HepG2 (cell line): Measurements from ENCODE around the gene COA5. TPM values are rescaled to one million over a fixed set of nuclear protein-coding genes. Genes with fewer than 3 reads are reported as not detected.

ENCODE experiments used
- ADNP ChIP-seq: sonication (generic); formaldehyde crosslinking; IDR thresholded peaks from 2 replicates; pipeline ENCODE4 v1.4.0; 2020; ENCODE audit warnings: missing genetic modification reagents
- AHDC1 ChIP-seq: sonication (generic); formaldehyde crosslinking; IDR thresholded peaks from 2 replicates; pipeline ENCODE4 v1.5.1; 2020; ENCODE audit warnings: mild to moderate bottlenecking, missing genetic modification reagents, borderline replicate concordance
- CTCF ChIP-seq: sonication (generic); formaldehyde crosslinking; IDR thresholded peaks from 2 replicates; pipeline ENCODE4 v1.5.0; 2020; ENCODE audit warnings: mild to moderate bottlenecking, missing genetic modification reagents, moderate library complexity
- E2F2 ChIP-seq: sonication (generic); formaldehyde crosslinking; IDR thresholded peaks from 2 replicates; pipeline ENCODE4 v1.4.0; 2020; ENCODE audit warnings: missing genetic modification reagents, borderline replicate concordance
- GATA4 ChIP-seq: sonication (generic); IDR thresholded peaks from 2 replicates; pipeline ENCODE4 v1.6.1; 2016; ENCODE audit warnings: antibody characterized with exemption, low read depth, borderline replicate concordance
- JUND ChIP-seq: sonication (generic); formaldehyde crosslinking; IDR thresholded peaks from 2 replicates; pipeline ENCODE4 v1.8.0; 2022; ENCODE audit warnings: mild to moderate bottlenecking, missing genetic modification reagents
- NFKB2 ChIP-seq: sonication (generic); formaldehyde crosslinking; IDR thresholded peaks from 2 replicates; pipeline ENCODE4 v1.4.0; 2020; ENCODE audit warnings: missing genetic modification reagents, borderline replicate concordance
- TFDP1 ChIP-seq: IDR thresholded peaks from 2 replicates; pipeline ENCODE4 v1.6.1; 2016; ENCODE audit warnings: missing compliant biosample characterization, missing genetic modification reagents, borderline replicate concordance
- ZC3H4 ChIP-seq: sonication (generic); formaldehyde crosslinking; IDR thresholded peaks from 2 replicates; pipeline ENCODE4 v1.4.0; 2020; ENCODE audit warnings: missing genetic modification reagents, borderline replicate concordance
- ZMYM2 ChIP-seq: sonication (generic); formaldehyde crosslinking; IDR thresholded peaks from 2 replicates; pipeline ENCODE4 v1.8.0; 2022; ENCODE audit warnings: mild to moderate bottlenecking, missing genetic modification reagents
- ZNF17 ChIP-seq: sonication (generic); formaldehyde crosslinking; IDR thresholded peaks from 2 replicates; pipeline ENCODE4 v1.5.0; 2020; ENCODE audit warnings: mild to moderate bottlenecking, missing genetic modification reagents
- ZNF546 ChIP-seq: sonication (generic); formaldehyde crosslinking; conservative IDR thresholded peaks from 2 replicates; pipeline ENCODE4 v1.8.1; 2023; ENCODE audit warnings: mild to moderate bottlenecking, missing genetic modification reagents
- ZNF629 ChIP-seq: sonication (generic); formaldehyde crosslinking; conservative IDR thresholded peaks from 2 replicates; pipeline ENCODE4 v1.5.0; 2020; ENCODE audit warnings: missing genetic modification reagents
- ZNF772 ChIP-seq: sonication (generic); formaldehyde crosslinking; IDR thresholded peaks from 2 replicates; pipeline ENCODE4 v1.5.0; 2020; ENCODE audit warnings: mild to moderate bottlenecking, missing genetic modification reagents
- ZNF883 ChIP-seq: sonication (generic); formaldehyde crosslinking; IDR thresholded peaks from 2 replicates; pipeline ENCODE4 v1.5.1; 2020; ENCODE audit warnings: mild to moderate bottlenecking, missing genetic modification reagents; ENCODE audit errors: not compliant biosample characterization
- polyA plus RNA-seq, 8 experiments: library from polyadenylated mRNA; depleted of rRNA in 3 of 8; stranded (reverse) in 7 of 8; unstranded in 1 of 8; fragments of >200 nt; fragmentation: Illumina TruSeq in 4 of 8; extraction: Trizol in 4 of 8; gene quantifications; 2 replicates each; pipeline versions ENCODE4 v1.2.1 to v1.2.3, GENCODE V29; 2011 to 2016; ENCODE audit warnings: low read depth in 4 of 8, missing spikeins in 1 of 8, mixed read lengths in 1 of 8; ENCODE audit not compliant: insufficient read depth in 1 of 8
- total RNA-seq, 5 experiments: library from RNA; depleted of rRNA; stranded (reverse); fragments of >200 nt; fragmentation: Illumina TruSeq; extraction: Trizol; gene quantifications; 2 replicates each; pipeline ENCODE4 v1.2.3, GENCODE V29; 2016; ENCODE audit warnings: low read depth in 1 of 5
- TF ChIP-seq, protein P1 (sequence below): sonication (generic); formaldehyde crosslinking; IDR thresholded peaks from 2 replicates; pipeline ENCODE4 v1.4.0; 2020; ENCODE audit warnings: missing genetic modification reagents

Gene COA5
- total and polyA plus RNA-seq, 2 of the 13 experiments (the other 11 are each of a cell fraction or from before 2014, with no cell fraction given): 43.6 to 64.5 TPM

DNA sequence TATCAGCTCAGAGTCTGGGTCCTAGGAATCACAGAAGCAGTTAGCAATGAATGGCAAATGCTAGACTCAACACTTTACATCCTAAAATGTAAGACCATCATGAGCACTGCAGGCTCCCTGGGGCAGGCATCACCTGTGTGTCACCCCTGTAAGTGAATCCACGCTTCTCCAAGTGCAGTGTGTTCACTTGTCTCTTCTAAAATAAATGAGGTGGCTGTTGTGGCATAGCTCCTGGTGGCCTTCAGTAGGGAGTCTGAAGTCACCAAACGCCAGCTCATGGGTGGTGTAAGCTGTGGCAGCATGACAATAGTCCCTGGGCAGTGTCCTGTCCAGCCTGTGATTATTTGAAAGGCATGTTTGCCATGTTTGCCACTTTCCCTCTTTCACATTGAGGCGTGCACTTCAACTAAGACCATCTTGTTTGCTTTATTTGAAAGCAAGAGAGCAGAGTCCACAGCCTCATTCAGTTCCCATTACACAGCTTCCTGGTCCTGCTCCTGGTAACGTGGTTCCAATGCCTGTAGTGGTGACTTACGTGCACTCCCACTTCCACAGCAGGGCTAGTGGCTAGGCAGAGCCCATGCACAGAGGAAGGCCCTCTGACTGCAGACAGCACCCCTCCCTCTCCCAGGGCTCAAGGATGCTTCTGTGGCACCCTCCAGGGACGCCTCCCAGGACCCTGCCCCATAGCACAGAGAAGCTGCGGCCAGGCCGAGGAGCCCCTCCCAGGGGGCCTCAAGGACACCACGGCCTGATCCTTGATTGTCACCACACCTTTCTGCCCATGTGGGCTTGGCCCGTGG is 24.3 kb downstream of the COA5 start (continued):
- peak; percentile 69 for TF ChIP-seq AHDC1
- TF ChIP-seq ZMYM2 (CRISPR knock-in tag): 0 out of 2 replicates have a peak, but pooled peaks have one; percentile 36
- TF ChIP-seq NFKB2 (CRISPR knock-in tag): peak; percentile 84; the same call in 1 of the 2 replicates
- TF ChIP-seq CTCF (CRISPR knock-in tag): no peak; the same call in 1 of the 2 replicates
- TF ChIP-seq TFDP1 (CRISPR knock-in tag): peak; percentile 81; the same call in 1 of the 2 replicates
- no peak for TF ChIP-seq ZNF546 (CRISPR knock-in tag)
- TF ChIP-seq ZC3H4 (CRISPR knock-in tag): no peak
- no peak for TF ChIP-seq JUND (CRISPR knock-in tag)
- no peak for TF ChIP-seq ZNF17 (CRISPR knock-in tag)
- peak; percentile 82 for TF ChIP-seq ZNF772
- TF ChIP-seq, protein P1, sequence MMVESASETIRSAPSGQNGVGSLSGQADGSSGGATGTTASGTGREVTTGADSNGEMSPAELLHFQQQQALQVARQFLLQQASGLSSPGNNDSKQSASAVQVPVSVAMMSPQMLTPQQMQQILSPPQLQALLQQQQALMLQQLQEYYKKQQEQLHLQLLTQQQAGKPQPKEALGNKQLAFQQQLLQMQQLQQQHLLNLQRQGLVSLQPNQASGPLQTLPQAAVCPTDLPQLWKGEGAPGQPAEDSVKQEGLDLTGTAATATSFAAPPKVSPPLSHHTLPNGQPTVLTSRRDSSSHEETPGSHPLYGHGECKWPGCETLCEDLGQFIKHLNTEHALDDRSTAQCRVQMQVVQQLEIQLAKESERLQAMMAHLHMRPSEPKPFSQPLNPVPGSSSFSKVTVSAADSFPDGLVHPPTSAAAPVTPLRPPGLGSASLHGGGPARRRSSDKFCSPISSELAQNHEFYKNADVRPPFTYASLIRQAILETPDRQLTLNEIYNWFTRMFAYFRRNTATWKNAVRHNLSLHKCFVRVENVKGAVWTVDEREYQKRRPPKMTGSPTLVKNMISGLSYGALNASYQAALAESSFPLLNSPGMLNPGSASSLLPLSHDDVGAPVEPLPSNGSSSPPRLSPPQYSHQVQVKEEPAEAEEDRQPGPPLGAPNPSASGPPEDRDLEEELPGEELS (CRISPR knock-in tag): peak; percentile 69; the same call in 1 of the 2 replicates
- no peak for TF ChIP-seq GATA4
- peak; percentile 84 for TF ChIP-seq ZNF629 (CRISPR knock-in tag)
- TF ChIP-seq ZNF883: no peak
- no peak for TF ChIP-seq ADNP (CRISPR knock-in tag)
- TF ChIP-seq E2F2 (CRISPR knock-in tag): no peak
